Mesendoderm (in vitro differentiated cells): ENCODE data around the gene CATSPER3.
A peak's percentile ranks its signal among the peaks of the same experiment; 100 is the strongest.

Experiments
- DNase-seq: peaks from one replicate; pipeline ENCODE4 v3.0.0; 2013
- H2AK5ac ChIP-seq: 2 replicates; pipeline ENCODE4 v1.6.1; 2013; ENCODE audit warnings: low read length, inconsistent platforms
- H2BK120ac ChIP-seq: 2 replicates; pipeline ENCODE4 v1.6.1; 2013; ENCODE audit warnings: low read depth, mild to moderate bottlenecking, low read length, moderate library complexity, mixed read lengths
- H2BK15ac ChIP-seq: replicated peaks from 2 replicates; pipeline ENCODE4 v1.6.1; 2013; ENCODE audit warnings: low read depth, mild to moderate bottlenecking, moderate library complexity
- H2BK5ac ChIP-seq: 2 replicates; pipeline ENCODE4 v1.6.1; 2013; ENCODE audit warnings: low read length, inconsistent platforms
- H3K18ac ChIP-seq: 2 replicates; pipeline ENCODE4 v1.6.1; 2013; ENCODE audit warnings: mild to moderate bottlenecking, low read length, mixed read lengths
- H3K23ac ChIP-seq: one replicate; pipeline ENCODE4 v1.6.1; 2013; ENCODE audit warnings: low read length
- H3K27ac ChIP-seq: 2 replicates; pipeline ENCODE4 v1.5.1; 2013; ENCODE audit warnings: low read depth, mild to moderate bottlenecking, inconsistent platforms, low read length, moderate library complexity
- H3K27me3 ChIP-seq: 2 replicates; pipeline ENCODE4 v1.6.1; 2013; ENCODE audit warnings: low read length, control low read depth, mild to moderate bottlenecking, inconsistent platforms; ENCODE audit not compliant: insufficient read depth, poor library complexity
- H3K36me3 ChIP-seq: 2 replicates; pipeline ENCODE4 v1.6.1; 2013; ENCODE audit warnings: low read length, inconsistent platforms; ENCODE audit not compliant: control insufficient read depth, insufficient read depth
- H3K4ac ChIP-seq: one replicate; pipeline ENCODE4 v1.6.1; 2013; ENCODE audit warnings: low read depth, mild to moderate bottlenecking, low read length, moderate library complexity
- H3K4me1 ChIP-seq: 2 replicates; pipeline ENCODE4 v1.6.1; 2013; ENCODE audit warnings: low read depth, low read length, inconsistent platforms; ENCODE audit not compliant: control insufficient read depth
- H3K4me2 ChIP-seq: 2 replicates; pipeline ENCODE4 v1.6.1; 2013; ENCODE audit warnings: low read length
- H3K4me3 ChIP-seq: 2 replicates; pipeline ENCODE4 v1.5.1; 2013; ENCODE audit warnings: mild to moderate bottlenecking, low read length
- H3K56ac ChIP-seq: one replicate; pipeline ENCODE4 v1.6.1; 2013; ENCODE audit warnings: low read length
- H3K79me1 ChIP-seq: 2 replicates; pipeline ENCODE4 v1.6.1; 2013; ENCODE audit warnings: low read length, inconsistent platforms
- H3K79me2 ChIP-seq: 2 replicates; pipeline ENCODE4 v1.6.1; 2013; ENCODE audit warnings: mild to moderate bottlenecking, low read length; ENCODE audit not compliant: control insufficient read depth, insufficient read depth
- H3K9ac ChIP-seq: 2 replicates; pipeline ENCODE4 v1.6.1; 2013; ENCODE audit warnings: low read length, inconsistent platforms
- H4K5ac ChIP-seq: one replicate; pipeline ENCODE4 v1.6.1; 2013; ENCODE audit warnings: low read length
- H4K8ac ChIP-seq: one replicate; pipeline ENCODE4 v1.6.1; 2013; ENCODE audit warnings: low read depth, mild to moderate bottlenecking, control low read depth, low read length, moderate library complexity
- WGBS: extraction: QIAGEN DNeasy Blood & Tissue Kit; methylation state at CpG from one replicate; pipeline ENCODE4 v1.1.7; 2013; ENCODE audit warnings: low lambda C conversion rate, missing lambda C conversion rate; ENCODE audit not compliant: insufficient coverage; ENCODE audit errors: extremely low coverage; 5-methylcytosine and 5-hydroxymethylcytosine counted together

Gene CATSPER3

GRCh38 chr5:135012951-135013391 lies 45.3 kb downstream of the CATSPER3 start:
- Histone ChIP-seq H3K4me1 (no peaks in the 10 kb centered on the region), H2BK120ac (no peak overlapping the region), H3K4ac (no peak overlapping the region), H3K27me3 (no peaks in the 10 kb centered on the region), H3K4me3 (no peak overlapping the region), H3K27ac (no peak overlapping the region), H3K4me2 (no peak overlapping the region), H4K5ac (no peak overlapping the region), H2AK5ac (no peak overlapping the region), H4K8ac (no peak overlapping the region), H3K18ac (no peak overlapping the region), H3K9ac (no peak overlapping the region), H3K79me2 (no peaks in the 10 kb centered on the region), H2BK5ac (no peak overlapping the region), H2BK15ac (no peak overlapping the region), H3K23ac (no peak overlapping the region), H3K79me1 (no peaks in the 10 kb centered on the region), H3K56ac (no peak overlapping the region), H3K36me3 (no peaks in the 10 kb centered on the region)
- DNase-seq, result no peak
- no CpG with 5 or more reads among the region's 5 CpGs for WGBS

DNA sequence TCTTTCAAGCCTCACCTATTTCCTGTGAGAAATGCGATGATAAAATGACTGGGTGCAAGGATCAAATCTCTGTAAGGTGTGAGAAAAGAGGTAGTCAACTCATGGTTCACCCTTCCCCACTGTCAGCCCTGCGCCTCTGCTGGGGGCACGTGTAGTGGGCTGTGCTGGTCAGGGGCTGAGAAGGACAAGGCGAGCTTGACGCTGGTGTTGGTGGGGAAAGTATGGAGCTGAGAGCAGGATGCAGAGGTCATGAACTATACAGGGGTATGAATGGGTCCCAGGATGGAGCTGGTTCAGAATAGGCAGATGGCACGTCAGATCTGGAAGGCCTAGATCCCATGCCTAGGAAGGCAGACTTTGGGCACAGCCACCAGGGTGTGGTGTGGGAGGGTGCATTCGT lies 45.7 kb downstream of the CATSPER3 start:
- Histone ChIP-seq H3K56ac (peak overlapping the region; percentile 25), H2BK5ac (no peak overlapping the region), H4K5ac (no peak overlapping the region), H3K4me2 (no peak overlapping the region), H2BK120ac (no peak overlapping the region), H3K27ac (no peak overlapping the region), H2AK5ac (no peak overlapping the region), H4K8ac (no peak overlapping the region), H3K4ac (no peak overlapping the region), H3K4me3 (no peak overlapping the region), H2BK15ac (no peak overlapping the region), H3K27me3 (no peaks in the 10 kb centered on the region), H3K9ac (no peak overlapping the region), H3K36me3 (no peaks in the 10 kb centered on the region), H3K79me1 (no peaks in the 10 kb centered on the region), H3K18ac (no peak overlapping the region), H3K4me1 (no peaks in the 10 kb centered on the region), H3K23ac (no peak overlapping the region), H3K79me2 (no peaks in the 10 kb centered on the region)
- no peak for DNase-seq
- no CpG with 5 or more reads among the region's 7 CpGs for WGBS

- no peak for DNase-seq
Measured at GRCh38 chr5:135013947-135014570, 46.4 kb downstream of the CATSPER3 start.

GRCh38 chr5:135015942-135016341 lies 48.2 kb downstream of the CATSPER3 start:
- DNase-seq, result no peak
- H3K36me3 ChIP-seq, result no peaks in the 10 kb centered on the region
- H2BK120ac ChIP-seq, result no peak overlapping the region
- H3K79me1 ChIP-seq, result no peaks in the 10 kb centered on the region
- H3K9ac ChIP-seq, result no peak overlapping the region
- H3K18ac ChIP-seq, result no peak overlapping the region
- H3K4ac ChIP-seq, result no peak overlapping the region
- H3K56ac ChIP-seq, result no peak overlapping the region
- no peaks in the 10 kb centered on the region for H3K27me3 ChIP-seq
- no peak overlapping the region for H3K23ac ChIP-seq
- no peaks in the 10 kb centered on the region for H3K4me1 ChIP-seq
- no peak overlapping the region for H2BK5ac ChIP-seq
- no peak overlapping the region for H2AK5ac ChIP-seq
- no CpG with 5 or more reads among the region's 6 CpGs for WGBS
- H3K79me2 ChIP-seq, result no peaks in the 10 kb centered on the region
- H2BK15ac ChIP-seq, result no peak overlapping the region
- no peak overlapping the region for H3K4me2 ChIP-seq
- no peak overlapping the region for H3K4me3 ChIP-seq
- H3K27ac ChIP-seq, result no peak overlapping the region
- H4K5ac ChIP-seq, result no peak overlapping the region
- no peak overlapping the region for H4K8ac ChIP-seq

More at GRCh38 chr5:135013947-135014570, 46.4 kb downstream of the CATSPER3 start:
- H3K4ac ChIP-seq, result no peak overlapping the region
- H2BK15ac ChIP-seq, result no peak overlapping the region
- H3K79me2 ChIP-seq, result no peaks in the 10 kb centered on the region
- H3K56ac ChIP-seq, result no peak overlapping the region
- no peaks in the 10 kb centered on the region for H3K27me3 ChIP-seq
- no peak overlapping the region for H3K18ac ChIP-seq
- no peaks in the 10 kb centered on the region for H3K79me1 ChIP-seq
- no peak overlapping the region for H3K4me3 ChIP-seq
- H3K36me3 ChIP-seq, result no peaks in the 10 kb centered on the region
- no peak overlapping the region for H2AK5ac ChIP-seq
- H4K5ac ChIP-seq, result no peak overlapping the region
- no peak overlapping the region for H2BK120ac ChIP-seq
- no peak overlapping the region for H4K8ac ChIP-seq
- H3K23ac ChIP-seq, result no peak overlapping the region
- H3K4me2 ChIP-seq, result no peak overlapping the region
- H3K4me1 ChIP-seq, result no peaks in the 10 kb centered on the region
- no peak overlapping the region for H2BK5ac ChIP-seq
- H3K27ac ChIP-seq, result no peak overlapping the region
- no CpG with 5 or more reads among the region's 10 CpGs for WGBS
- no peak overlapping the region for H3K9ac ChIP-seq

- Histone ChIP-seq H3K27me3 (no peaks in the 10 kb centered on the region), H3K56ac (no peak overlapping the region), H2AK5ac (no peak overlapping the region), H3K4me1 (no peaks in the 10 kb centered on the region), H3K36me3 (no peaks in the 10 kb centered on the region), H2BK15ac (no peak overlapping the region), H3K4me2 (no peak overlapping the region), H4K8ac (no peak overlapping the region), H2BK120ac (no peak overlapping the region), H3K4ac (no peak overlapping the region), H3K18ac (no peak overlapping the region), H4K5ac (no peak overlapping the region), H3K79me1 (no peaks in the 10 kb centered on the region), H2BK5ac (no peak overlapping the region), H3K4me3 (no peak overlapping the region), H3K79me2 (no peaks in the 10 kb centered on the region), H3K23ac (no peak overlapping the region), H3K27ac (no peak overlapping the region), H3K9ac (no peak overlapping the region)
- DNase-seq, result no peak
- WGBS, result no CpG with 5 or more reads among the region's 11 CpGs
Measured at GRCh38 chr5:135016861-135017290, 49.2 kb downstream of the CATSPER3 start.

DNA sequence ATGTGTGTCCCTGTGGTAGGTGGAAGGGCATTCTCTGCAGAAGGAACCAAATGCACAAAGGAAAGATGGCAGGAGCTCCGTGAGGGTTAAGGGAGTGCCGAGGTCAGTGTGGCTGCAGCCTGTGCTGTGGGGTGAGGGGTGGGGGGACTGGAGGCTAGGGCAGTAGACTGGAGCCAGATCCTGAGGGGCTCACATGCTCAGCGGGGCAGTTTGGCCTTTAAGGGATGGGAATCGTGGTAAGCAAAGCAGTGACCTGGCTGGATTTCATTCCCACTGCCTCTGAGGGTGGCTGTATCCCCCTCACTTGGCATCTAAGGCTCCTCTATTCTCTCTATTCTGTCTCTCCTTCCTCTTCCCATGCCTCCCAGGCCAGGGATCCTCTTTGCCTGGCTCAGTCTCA lies 50.8 kb downstream of the CATSPER3 start:
- no peak overlapping the region for H3K4me3 ChIP-seq
- no peak overlapping the region for H3K27ac ChIP-seq
- H4K8ac ChIP-seq, result no peak overlapping the region
- no peak overlapping the region for H3K4ac ChIP-seq
- no peaks in the 10 kb centered on the region for H3K79me2 ChIP-seq
- H3K56ac ChIP-seq, result no peak overlapping the region
- no peak overlapping the region for H2BK5ac ChIP-seq
- no peak overlapping the region for H3K4me2 ChIP-seq
- H3K4me1 ChIP-seq, result no peaks in the 10 kb centered on the region
- H3K36me3 ChIP-seq, result no peaks in the 10 kb centered on the region
- no peak overlapping the region for H2BK120ac ChIP-seq
- no peak overlapping the region for H2AK5ac ChIP-seq
- H3K18ac ChIP-seq, result no peak overlapping the region
- WGBS, result no CpG with 5 or more reads among the region's 4 CpGs
- no peak overlapping the region for H2BK15ac ChIP-seq
- no peaks in the 10 kb centered on the region for H3K79me1 ChIP-seq
- H3K27me3 ChIP-seq, result no peaks in the 10 kb centered on the region
- no peak overlapping the region for H4K5ac ChIP-seq
- no peak for DNase-seq
- H3K9ac ChIP-seq, result no peak overlapping the region
- H3K23ac ChIP-seq, result no peak overlapping the region
